Chondrocyte (in vitro differentiated cells): Measurements from ENCODE around the gene NPLOC4. TPM values are rescaled to one million over a fixed set of nuclear protein-coding genes. Genes with fewer than 3 reads are reported as not detected.

Experiments used
- DNase-seq: peaks from one replicate; pipeline ENCODE4 v3.0.0; 2021; ENCODE audit warnings: mixed read lengths, low spot score
- H3K27ac Mint-ChIP-seq: one replicate; pipeline ENCODE4 v1.8.0; 2021; ENCODE audit warnings: mild to moderate bottlenecking, moderate library complexity, mixed read lengths; ENCODE audit not compliant: unreplicated experiment
- H3K27me3 Mint-ChIP-seq: 2 replicates; pipeline ENCODE4 v1.8.0; 2021; ENCODE audit warnings: low read depth, mixed read lengths
- H3K36me3 Mint-ChIP-seq: 2 replicates; pipeline ENCODE4 v1.8.0; 2021; ENCODE audit warnings: low read depth, mixed read lengths
- H3K4me1 Mint-ChIP-seq: 2 replicates; pipeline ENCODE4 v1.8.0; 2021; ENCODE audit warnings: low read depth, mild to moderate bottlenecking, mixed read lengths
- H3K4me3 Mint-ChIP-seq: one replicate; pipeline ENCODE4 v1.8.0; 2021; ENCODE audit warnings: mild to moderate bottlenecking, moderate library complexity, mixed read lengths; ENCODE audit not compliant: unreplicated experiment
- H3K9me3 Mint-ChIP-seq: 2 replicates; pipeline ENCODE4 v1.8.0; 2021; ENCODE audit warnings: low read depth, mixed read lengths
- total RNA-seq: library from RNA; stranded (reverse); gene quantifications from 3 replicates; pipeline ENCODE4 v1.2.1, GENCODE V29; 2021
- TF ChIP-seq, protein P1 (sequence below): fragments of 200-600 bp; sonication (generic); IDR thresholded peaks from 2 replicates; pipeline ENCODE4 v1.5.0; 2021; ENCODE audit warnings: antibody characterized with exemption, mild to moderate bottlenecking, moderate library complexity

The NPLOC4 gene
- total RNA-seq, 1 donor from 2014 or later = 110 TPM

DNA sequence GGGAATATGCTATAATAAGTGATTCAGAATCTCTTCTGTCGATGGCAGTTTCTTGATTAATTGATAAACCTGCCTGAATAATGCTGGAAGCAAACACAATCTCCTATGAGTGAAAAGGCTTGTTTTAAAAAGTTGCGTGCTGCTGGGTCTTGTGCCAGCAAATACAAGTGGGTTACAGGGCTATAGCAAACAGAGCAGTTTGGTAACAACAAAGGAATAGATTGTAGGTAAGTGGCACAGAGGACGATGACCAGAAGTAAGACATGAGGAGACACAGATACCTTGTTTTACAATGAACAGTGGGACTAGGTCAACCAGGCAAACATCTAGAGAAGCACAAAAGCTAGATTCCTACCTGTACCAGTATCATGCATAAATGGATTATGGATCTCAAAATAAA, 61.1 kb downstream of the NPLOC4 start:
- no peak for DNase-seq
- peak overlapping the region; percentile 96 for H3K27ac Mint-ChIP-seq
- H3K9me3 Mint-ChIP-seq = no peaks in the 10 kb centered on the region
- H3K27me3 Mint-ChIP-seq = no peaks in the 10 kb centered on the region
- peaks cover 75% of the 10 kb centered on the region for H3K4me1 Mint-ChIP-seq
- TF ChIP-seq, protein P1, sequence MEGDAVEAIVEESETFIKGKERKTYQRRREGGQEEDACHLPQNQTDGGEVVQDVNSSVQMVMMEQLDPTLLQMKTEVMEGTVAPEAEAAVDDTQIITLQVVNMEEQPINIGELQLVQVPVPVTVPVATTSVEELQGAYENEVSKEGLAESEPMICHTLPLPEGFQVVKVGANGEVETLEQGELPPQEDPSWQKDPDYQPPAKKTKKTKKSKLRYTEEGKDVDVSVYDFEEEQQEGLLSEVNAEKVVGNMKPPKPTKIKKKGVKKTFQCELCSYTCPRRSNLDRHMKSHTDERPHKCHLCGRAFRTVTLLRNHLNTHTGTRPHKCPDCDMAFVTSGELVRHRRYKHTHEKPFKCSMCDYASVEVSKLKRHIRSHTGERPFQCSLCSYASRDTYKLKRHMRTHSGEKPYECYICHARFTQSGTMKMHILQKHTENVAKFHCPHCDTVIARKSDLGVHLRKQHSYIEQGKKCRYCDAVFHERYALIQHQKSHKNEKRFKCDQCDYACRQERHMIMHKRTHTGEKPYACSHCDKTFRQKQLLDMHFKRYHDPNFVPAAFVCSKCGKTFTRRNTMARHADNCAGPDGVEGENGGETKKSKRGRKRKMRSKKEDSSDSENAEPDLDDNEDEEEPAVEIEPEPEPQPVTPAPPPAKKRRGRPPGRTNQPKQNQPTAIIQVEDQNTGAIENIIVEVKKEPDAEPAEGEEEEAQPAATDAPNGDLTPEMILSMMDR = no peak
- peaks cover 40% of the 10 kb centered on the region for H3K36me3 Mint-ChIP-seq
- no peak overlapping the region for H3K4me3 Mint-ChIP-seq

DNA sequence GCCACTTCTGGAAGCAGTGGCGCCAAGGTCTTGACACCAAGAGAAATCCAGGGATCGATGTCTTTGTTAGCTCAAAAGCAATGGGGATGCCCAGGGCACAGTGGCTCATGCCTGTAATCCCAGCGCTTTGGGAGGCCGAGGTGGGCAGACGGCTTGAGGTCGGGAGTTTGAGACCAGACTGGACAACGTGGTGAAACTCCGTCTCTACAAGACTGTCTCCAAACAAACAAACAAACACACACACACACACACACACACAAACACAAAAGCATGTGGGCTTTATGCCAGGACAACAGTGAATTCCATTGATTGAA, 62.3 kb downstream of the NPLOC4 start:
- H3K36me3 Mint-ChIP-seq = peaks cover 43% of the 10 kb centered on the region
- TF ChIP-seq, protein P1 = no peak
- H3K4me3 Mint-ChIP-seq = no peak overlapping the region
- no peak for DNase-seq
- H3K27ac Mint-ChIP-seq = no peak overlapping the region
- H3K27me3 Mint-ChIP-seq = no peaks in the 10 kb centered on the region
- H3K9me3 Mint-ChIP-seq = no peaks in the 10 kb centered on the region
- H3K4me1 Mint-ChIP-seq = peaks cover 63% of the 10 kb centered on the region

DNA sequence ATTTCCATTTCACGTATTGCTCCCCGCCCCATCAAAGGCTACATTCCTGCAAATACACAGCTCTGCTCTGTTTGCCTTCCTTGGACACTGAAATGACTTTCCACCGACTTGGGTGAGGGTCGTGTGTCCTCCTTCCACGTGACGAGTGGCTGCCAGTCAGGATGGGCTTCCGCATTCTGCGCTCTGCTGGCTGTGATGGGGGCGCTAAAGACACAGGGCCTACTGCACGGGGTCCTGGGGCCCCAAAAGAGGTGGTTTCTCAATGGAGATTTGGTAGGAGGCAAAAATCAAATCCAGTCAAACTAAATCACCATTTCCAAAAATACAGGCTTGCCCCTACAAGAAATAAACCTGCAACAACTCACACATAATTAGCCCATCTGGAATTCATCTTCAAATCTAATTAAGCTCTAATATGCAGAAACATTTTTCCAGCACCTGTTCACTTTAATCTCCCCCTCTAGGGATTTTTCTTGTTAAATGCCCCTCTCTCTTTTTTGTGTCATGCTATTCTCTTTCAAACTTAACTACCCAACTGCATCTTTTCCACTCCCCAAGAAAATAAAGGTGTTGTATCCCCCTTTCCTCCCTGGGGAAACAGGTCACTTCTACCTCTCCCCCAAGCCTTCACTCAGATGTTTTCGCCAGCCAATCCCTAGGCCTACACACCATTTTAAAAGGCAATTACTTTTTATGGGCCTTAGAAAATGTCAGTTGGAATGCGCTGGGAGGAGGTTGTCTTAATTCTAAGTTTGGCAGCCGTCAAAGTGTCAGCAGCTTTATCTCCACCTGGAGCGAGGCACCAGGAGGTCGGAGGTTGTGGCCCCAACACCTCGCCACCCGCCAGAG, 62.9 kb downstream of the NPLOC4 start:
- H3K36me3 Mint-ChIP-seq = peaks cover 40% of the 10 kb centered on the region
- peaks cover 61% of the 10 kb centered on the region for H3K4me1 Mint-ChIP-seq
- peak overlapping the region; percentile 69 for H3K27ac Mint-ChIP-seq
- H3K9me3 Mint-ChIP-seq = no peaks in the 10 kb centered on the region
- H3K27me3 Mint-ChIP-seq = no peaks in the 10 kb centered on the region
- DNase-seq = no peak
- TF ChIP-seq, protein P1 = no peak
- H3K4me3 Mint-ChIP-seq = no peak overlapping the region

DNA sequence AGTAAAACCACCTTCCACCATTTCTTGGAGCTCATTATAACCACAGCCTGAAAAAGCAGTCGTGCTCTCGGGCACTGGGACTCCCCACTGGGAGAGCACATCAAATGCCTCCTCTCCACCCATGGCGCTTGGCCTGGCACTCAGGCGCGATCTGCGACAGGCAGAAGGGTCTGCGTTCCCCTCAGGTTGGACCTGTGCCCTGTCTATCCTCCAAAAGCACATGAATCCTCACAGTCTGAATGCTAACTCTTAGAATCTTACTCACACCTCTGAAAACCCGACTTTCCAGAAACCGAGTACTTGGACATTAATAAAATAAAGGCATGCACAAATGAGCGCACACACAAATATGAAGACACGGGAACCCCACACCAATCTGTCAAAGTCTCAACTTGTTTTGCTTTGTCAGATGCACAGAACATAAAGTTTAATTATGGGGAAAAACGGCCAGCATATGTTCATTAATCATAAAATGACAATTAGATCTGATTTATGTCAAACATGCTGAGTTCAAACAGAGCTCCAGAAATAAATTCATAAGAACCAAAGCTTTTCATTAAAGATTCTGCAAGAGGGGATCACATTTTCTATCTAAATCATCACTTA, 64.2 kb downstream of the NPLOC4 start:
- H3K36me3 Mint-ChIP-seq = peaks cover 37% of the 10 kb centered on the region
- H3K4me1 Mint-ChIP-seq = peaks cover 64% of the 10 kb centered on the region
- H3K27ac Mint-ChIP-seq = peak overlapping the region; percentile 71
- no peak overlapping the region for H3K4me3 Mint-ChIP-seq
- DNase-seq = no peak
- no peaks in the 10 kb centered on the region for H3K9me3 Mint-ChIP-seq
- TF ChIP-seq, protein P1 = no peak
- no peaks in the 10 kb centered on the region for H3K27me3 Mint-ChIP-seq

DNA sequence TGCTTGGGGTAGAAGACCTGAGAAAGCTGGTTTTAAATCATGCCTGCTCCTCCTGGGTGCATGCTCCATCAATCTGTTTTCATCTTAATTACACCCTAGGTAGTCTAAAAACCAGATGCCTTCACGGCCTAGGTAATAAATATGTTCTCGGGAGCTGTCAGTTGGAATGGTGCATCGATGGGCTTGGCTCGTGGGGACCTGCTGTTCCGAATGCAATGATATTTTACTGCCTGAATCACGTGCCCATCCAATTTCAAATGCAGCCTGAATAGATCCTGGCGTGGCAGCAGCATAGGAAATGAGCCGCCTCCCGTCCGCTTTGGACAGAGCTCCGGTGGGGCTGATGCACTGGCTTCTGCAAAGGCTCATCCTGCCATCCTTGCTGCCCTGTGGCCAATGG, 65.9 kb downstream of the NPLOC4 start:
- DNase-seq = no peak
- no peaks in the 10 kb centered on the region for H3K9me3 Mint-ChIP-seq
- TF ChIP-seq, protein P1 = no peak
- no peaks in the 10 kb centered on the region for H3K27me3 Mint-ChIP-seq
- peaks cover 37% of the 10 kb centered on the region for H3K36me3 Mint-ChIP-seq
- no peak overlapping the region for H3K4me3 Mint-ChIP-seq
- no peak overlapping the region for H3K27ac Mint-ChIP-seq
- peaks cover 64% of the 10 kb centered on the region for H3K4me1 Mint-ChIP-seq
